Keratinocyte (primary cell): Measurements from ENCODE around the gene TMEM184A. TPM values are rescaled to one million over a fixed set of nuclear protein-coding genes. Genes with fewer than 3 reads are reported as not detected.

Experiments used
- DNase-seq: peaks from one replicate; pipeline ENCODE4 v3.0.0-alpha.2; 2011; ENCODE audit warnings: low read depth, missing footprints, low spot score
- FAIRE-seq: peaks from 2 replicates; lab custom pipeline; 2011; peaks lifted over from hg19 to GRCh38; lab: Jason Lieb, UNC
- H2AFZ ChIP-seq: 2 replicates; pipeline ENCODE4 v1.6.0; 2012; ENCODE audit warnings: low read length, control low read depth, inconsistent platforms; ENCODE audit not compliant: control insufficient read depth
- H3K27ac ChIP-seq: 2 replicates; pipeline ENCODE4 v1.5.1; 2011; ENCODE audit warnings: low read length; ENCODE audit not compliant: control insufficient read depth, insufficient read depth
- H3K27me3 ChIP-seq: 3 replicates; pipeline ENCODE4 v1.6.0; 2011; ENCODE audit warnings: low read length; ENCODE audit not compliant: control insufficient read depth, insufficient read depth; ENCODE audit errors: extremely low read depth
- H3K36me3 ChIP-seq, 2 experiments: 2 replicates in 1 of 2; 3 replicates in 1 of 2; pipeline ENCODE4 v1.5.1; 2011; ENCODE audit warnings: low read length in 2 of 2, mild to moderate bottlenecking in 1 of 2; ENCODE audit not compliant: control insufficient read depth in 2 of 2, insufficient read depth in 2 of 2; ENCODE audit errors: extremely low read depth in 1 of 2
- H3K4me1 ChIP-seq: 3 replicates; pipeline ENCODE4 v1.5.1; 2011; ENCODE audit warnings: low read length; ENCODE audit not compliant: control insufficient read depth, insufficient read depth; ENCODE audit errors: extremely low read depth
- H3K4me2 ChIP-seq: 3 replicates; pipeline ENCODE4 v1.6.0; 2011; ENCODE audit warnings: low read depth, low read length; ENCODE audit not compliant: control insufficient read depth, insufficient read depth; ENCODE audit errors: extremely low read depth
- H3K4me3 ChIP-seq, 3 experiments: fragments of 200-600 bp in 1 of 3; sonication (generic) in 1 of 3; 2 replicates in 2 of 3; 3 replicates in 1 of 3; pipeline ENCODE4 v1.5.1; 2011 to 2016; ENCODE audit warnings: low read length in 3 of 3, mild to moderate bottlenecking in 3 of 3, control low read depth in 2 of 3, inconsistent platforms in 1 of 3, low read depth in 1 of 3, mixed read lengths in 1 of 3, mixed run types in 1 of 3, moderate library complexity in 1 of 3; ENCODE audit not compliant: control insufficient read depth in 2 of 3, insufficient read depth in 2 of 3; ENCODE audit errors: extremely low read depth in 1 of 3
- H3K79me2 ChIP-seq: 2 replicates; pipeline ENCODE4 v1.6.0; 2012; ENCODE audit warnings: low read length; ENCODE audit not compliant: control insufficient read depth, insufficient read depth
- H3K9ac ChIP-seq: 3 replicates; pipeline ENCODE4 v1.6.0; 2011; ENCODE audit warnings: low read length; ENCODE audit not compliant: control insufficient read depth, insufficient read depth; ENCODE audit errors: extremely low read depth
- H3K9me1 ChIP-seq: 3 replicates; pipeline ENCODE4 v1.6.0; 2011; ENCODE audit warnings: low read length; ENCODE audit not compliant: control insufficient read depth, insufficient read depth; ENCODE audit errors: extremely low read depth
- H3K9me3 ChIP-seq: 2 replicates; pipeline ENCODE4 v1.5.1; 2012; ENCODE audit warnings: low read depth, low read length; ENCODE audit not compliant: control insufficient read depth
- H4K20me1 ChIP-seq: 3 replicates; pipeline ENCODE4 v1.6.0; 2011; ENCODE audit warnings: low read length; ENCODE audit not compliant: control insufficient read depth, insufficient read depth; ENCODE audit errors: extremely low read depth
- CTCF ChIP-seq, 3 experiments: IDR thresholded peaks in 1 of 3; conservative IDR thresholded peaks in 1 of 3; optimal IDR thresholded peaks in 1 of 3; 2 replicates in 2 of 3; 3 replicates in 1 of 3; pipeline versions ENCODE3 to v1.5.1; 2011; ENCODE audit warnings: low read length in 3 of 3, mild to moderate bottlenecking in 3 of 3, moderate library complexity in 2 of 3, control low read depth in 1 of 3, inconsistent platforms in 1 of 3; ENCODE audit not compliant: insufficient read depth in 2 of 3; ENCODE audit errors: extremely low read depth in 1 of 3
- EZH2 ChIP-seq: IDR thresholded peaks from one replicate; pipeline ENCODE4 v1.6.1; 2012; ENCODE audit warnings: inconsistent platforms, mild to moderate bottlenecking, low read length, moderate library complexity
- dilution Hi-C: fragments of 300-500 bp; cut with MboI; formaldehyde crosslinking; loops from one replicate; pipeline ENCODE4 v1.7.0; 2020; ENCODE audit warnings: low sequenced_read_pairs; ENCODE audit not compliant: extremely low pct_ligation_motif_present
- polyA plus RNA-seq, 5 experiments: library from polyadenylated mRNA; depleted of rRNA in 3 of 5; stranded (reverse) in 3 of 5; stranded (forward) in 1 of 5; unstranded in 1 of 5; fragments of >200 nt; gene quantifications; 1 replicate in 1 of 5; 2 replicates in 3 of 5; 3 replicates in 1 of 5; pipeline versions ENCODE4 v1.2.1 to v1.2.3, GENCODE V29; 2011 to 2012; ENCODE audit warnings: missing spikeins in 2 of 5, low read depth in 1 of 5, low replicate concordance in 1 of 5

TMEM184A gene
- polyA plus RNA-seq, 1 donor (not counting 4 experiments of a cell fraction or from before 2014, with no cell fraction given), result 2.9 TPM

- Histone ChIP-seq H3K9me3 (no peaks in the 10 kb centered on the region), H3K4me2 (no peak overlapping the region), H3K36me3 (peaks cover 0 to 12% of the 10 kb centered on the region in 2 experiments), H3K9me1 (no peaks in the 10 kb centered on the region), H3K4me1 (peaks cover 18% of the 10 kb centered on the region), H3K9ac (peak overlapping the region; percentile 53), H4K20me1 (peaks cover 5% of the 10 kb centered on the region), H3K27me3 (no peaks in the 10 kb centered on the region), H3K27ac (peak overlapping the region; percentile 0), H2AFZ (no peak overlapping the region), H3K79me2 (peaks cover 9% of the 10 kb centered on the region), H3K4me3 (no peak overlapping the region)
- no peak for DNase-seq
- dilution Hi-C loops, result no loop called here
- FAIRE-seq, result peak; percentile 83
- TF ChIP-seq EZH2, result no peak
- no peak for TF ChIP-seq CTCF (optimal IDR thresholded peaks at IDR 0.05 in 1 of 3, IDR thresholded peaks at IDR 0.05 in 1 of 3, conservative IDR thresholded peaks at IDR 0.05 in 1 of 3; ENCODE audit: extremely low read depth in 1 of 3, insufficient read depth in 2 of 3, low read length in 3 of 3)
Observed at GRCh38 chr7:1543826-1544177, 12.2 kb downstream of the TMEM184A start.

- Histone ChIP-seq H3K4me3 (no peak overlapping the region), H3K9me3 (no peaks in the 10 kb centered on the region), H3K4me1 (peaks cover 18% of the 10 kb centered on the region), H3K4me2 (no peak overlapping the region), H3K36me3 (peaks cover 0 to 14% of the 10 kb centered on the region in 2 experiments), H3K79me2 (peaks cover 14% of the 10 kb centered on the region), H3K27me3 (no peaks in the 10 kb centered on the region), H3K9me1 (no peaks in the 10 kb centered on the region), H3K9ac (no peak overlapping the region), H4K20me1 (peaks cover 9% of the 10 kb centered on the region), H2AFZ (no peak overlapping the region), H3K27ac (no peak overlapping the region)
- FAIRE-seq, result no peak
- TF ChIP-seq EZH2, result no peak
- TF ChIP-seq CTCF (optimal IDR thresholded peaks at IDR 0.05 in 1 of 3, IDR thresholded peaks at IDR 0.05 in 1 of 3, conservative IDR thresholded peaks at IDR 0.05 in 1 of 3; ENCODE audit: extremely low read depth in 1 of 3, insufficient read depth in 2 of 3, low read length in 3 of 3), result no peak
- dilution Hi-C loops, result no loop called here
- no peak for DNase-seq
Observed at GRCh38 chr7:1542841-1543747, 12.9 kb downstream of the TMEM184A start.
